ENCODE data around the gene DAD1.

GRCh38 chr14:22580625-22581024 is 8.4 kb downstream of the DAD1 start:
- no peak for TF ChIP-seq POLR2A (IDR thresholded peaks at IDR 0.05)
- TF ChIP-seq CTCF (IDR thresholded peaks at IDR 0.05): no peak
